ENCODE results near the gene EFS.
"Not testable (repeated sequence)": the region's sequence is repeated elsewhere in the genome, so short reads cannot be mapped to it uniquely, and the experiment has no call there.

The EFS gene

GRCh38 chr14:23365036-23365731 lies at the start of gene EFS:
TSS of gene EFS (minus strand) at chr14:23365172. CDS start at chr14:23365025, 147 bp downstream.
- no peak for DNase-seq (ENCODE audit: low spot score)

- no peak for DNase-seq (ENCODE audit: low spot score)
Measured at GRCh38 chr14:23414254-23414653, 49.3 kb upstream of the EFS start.

GRCh38 chr14:23413681-23414080 lies 48.7 kb upstream of the EFS start:
- no peak for DNase-seq (ENCODE audit: low spot score)

GRCh38 chr14:23411563-23412525 lies 46.9 kb upstream of the EFS start:
- no peak for DNase-seq (ENCODE audit: low spot score)

- DNase-seq (ENCODE audit: low spot score) = no peak
Measured at GRCh38 chr14:23409966-23410635, 45.1 kb upstream of the EFS start.

GRCh38 chr14:23409475-23409874 lies 44.5 kb upstream of the EFS start:
- DNase-seq (ENCODE audit: low spot score) = no peak

GRCh38 chr14:23408307-23408630 lies 43.3 kb upstream of the EFS start:
- DNase-seq (ENCODE audit: low spot score) = no peak

GRCh38 chr14:23407516-23408306 lies 42.7 kb upstream of the EFS start, which contains the start of gene MYH6:
TSS of gene MYH6 (minus strand) at chr14:23408273. CDS start at chr14:23407223, 1,050 bp downstream.
- DNase-seq (ENCODE audit: low spot score) = no peak

GRCh38 chr14:23406725-23407355 lies 41.9 kb upstream of the EFS start:
- DNase-seq (ENCODE audit: low spot score) = no peak

- no peak for DNase-seq (ENCODE audit: low spot score)
Measured at GRCh38 chr14:23406244-23406643, 41.3 kb upstream of the EFS start.

- no peak for DNase-seq (ENCODE audit: low spot score)
Measured at GRCh38 chr14:23405516-23406025, 40.6 kb upstream of the EFS start.

- DNase-seq (ENCODE audit: low spot score) = no peak
Measured at GRCh38 chr14:23405096-23405495, 40.1 kb upstream of the EFS start.

GRCh38 chr14:23404331-23404900 lies 39.4 kb upstream of the EFS start:
- DNase-seq (ENCODE audit: low spot score) = no peak

- no peak for DNase-seq (ENCODE audit: low spot score)
Measured at GRCh38 chr14:23403908-23404307, 38.9 kb upstream of the EFS start.

GRCh38 chr14:23403139-23403438 lies 38.1 kb upstream of the EFS start:
- no peak for DNase-seq (ENCODE audit: low spot score)

- no peak for DNase-seq (ENCODE audit: low spot score)
Measured at GRCh38 chr14:23402296-23403138, 37.5 kb upstream of the EFS start.

- no peak for DNase-seq (ENCODE audit: low spot score)
Measured at GRCh38 chr14:23401291-23401690, 36.3 kb upstream of the EFS start.

- not testable (repeated sequence) for DNase-seq (ENCODE audit: low spot score)
Measured at GRCh38 chr14:23400496-23401149, 35.7 kb upstream of the EFS start.

- DNase-seq (ENCODE audit: low spot score) = no peak
Measured at GRCh38 chr14:23399591-23399990, 34.6 kb upstream of the EFS start.

Measured in HuH-7 (cell line).